Measurements from ENCODE around the gene SIL1. TPM values are rescaled to one million over a fixed set of nuclear protein-coding genes. Genes with fewer than 3 reads are reported as not detected.

The SIL1 gene
- polyA plus RNA-seq, 1 donor (not counting 4 experiments of a cell fraction or from before 2014, with no cell fraction given), result 45.4 TPM

DNA sequence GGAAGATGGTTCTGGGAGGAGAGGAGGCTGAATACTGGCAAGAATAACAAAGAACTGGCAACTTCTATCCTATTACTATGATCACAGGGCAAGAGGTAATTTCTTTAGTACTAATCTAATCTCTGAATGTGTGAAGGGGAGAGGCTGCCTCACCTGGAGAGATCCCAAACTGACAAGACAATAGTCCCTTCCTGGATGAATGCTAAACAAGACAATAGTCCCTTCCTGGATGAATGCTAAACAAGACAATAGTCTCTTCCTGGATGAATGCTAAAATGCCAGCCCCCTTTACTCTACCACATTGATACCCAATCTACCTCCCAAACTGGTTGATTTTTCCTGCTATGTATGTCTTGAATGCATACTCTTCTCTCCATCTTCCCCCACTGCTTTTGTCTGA, 145.2 kb downstream of the SIL1 start:
- TF ChIP-seq EZH2 (IDR thresholded peaks at IDR 0.05; ENCODE audit: low read length) (no peak), CTCF (optimal IDR thresholded peaks at IDR 0.05 in 1 of 3, IDR thresholded peaks at IDR 0.05 in 1 of 3, conservative IDR thresholded peaks at IDR 0.05 in 1 of 3; ENCODE audit: extremely low read depth in 1 of 3, insufficient read depth in 2 of 3, low read length in 3 of 3) (no peak)
- H3K4me3 ChIP-seq (ENCODE audit: control insufficient read depth in 2 of 3, extremely low read depth in 1 of 3, insufficient read depth in 2 of 3, low read depth in 1 of 3, low read length in 3 of 3), result no peak overlapping the region
- peaks cover 0 to 2% of the 10 kb centered on the region in 2 experiments for H3K36me3 ChIP-seq (ENCODE audit: control insufficient read depth in 2 of 2, extremely low read depth in 1 of 2, insufficient read depth in 2 of 2, low read length in 2 of 2)
- DNase-seq (ENCODE audit: low read depth, low spot score) (no peak), FAIRE-seq (no peak)
- no peaks in the 10 kb centered on the region for H3K79me2 ChIP-seq (ENCODE audit: control insufficient read depth, insufficient read depth, low read length)
- no peaks in the 10 kb centered on the region for H3K9me3 ChIP-seq (ENCODE audit: control insufficient read depth, low read depth, low read length)
- no peaks in the 10 kb centered on the region for H3K9me1 ChIP-seq (ENCODE audit: control insufficient read depth, extremely low read depth, insufficient read depth, low read length)
- H3K4me1 ChIP-seq (ENCODE audit: control insufficient read depth, extremely low read depth, insufficient read depth, low read length), result no peaks in the 10 kb centered on the region
- H3K9ac ChIP-seq (ENCODE audit: control insufficient read depth, extremely low read depth, insufficient read depth, low read length), result no peak overlapping the region
- H4K20me1 ChIP-seq (ENCODE audit: control insufficient read depth, extremely low read depth, insufficient read depth, low read length), result no peaks in the 10 kb centered on the region
- dilution Hi-C loops (cut with MboI; ENCODE audit: extremely low pct_ligation_motif_present, low sequenced_read_pairs), result no loop called here
- no peak overlapping the region for H3K4me2 ChIP-seq (ENCODE audit: control insufficient read depth, extremely low read depth, insufficient read depth, low read depth, low read length)
- no peak overlapping the region for H2AFZ ChIP-seq (ENCODE audit: control insufficient read depth, low read length)
- no peak overlapping the region for H3K27ac ChIP-seq (ENCODE audit: control insufficient read depth, insufficient read depth, low read length)
- H3K27me3 ChIP-seq (ENCODE audit: control insufficient read depth, extremely low read depth, insufficient read depth, low read length), result no peaks in the 10 kb centered on the region

GRCh38 chr5:139051392-139051791, 146.8 kb downstream of the SIL1 start:
- FAIRE-seq, result no peak
- H3K4me2 ChIP-seq (ENCODE audit: control insufficient read depth, extremely low read depth, insufficient read depth, low read depth, low read length), result no peak overlapping the region
- peaks cover 0 to 2% of the 10 kb centered on the region in 2 experiments for H3K36me3 ChIP-seq (ENCODE audit: control insufficient read depth in 2 of 2, extremely low read depth in 1 of 2, insufficient read depth in 2 of 2, low read length in 2 of 2)
- no peaks in the 10 kb centered on the region for H3K9me1 ChIP-seq (ENCODE audit: control insufficient read depth, extremely low read depth, insufficient read depth, low read length)
- H3K4me1 ChIP-seq (ENCODE audit: control insufficient read depth, extremely low read depth, insufficient read depth, low read length), result no peaks in the 10 kb centered on the region
- DNase-seq (ENCODE audit: low read depth, low spot score), result no peak
- no peaks in the 10 kb centered on the region for H3K9me3 ChIP-seq (ENCODE audit: control insufficient read depth, low read depth, low read length)
- no peaks in the 10 kb centered on the region for H4K20me1 ChIP-seq (ENCODE audit: control insufficient read depth, extremely low read depth, insufficient read depth, low read length)
- TF ChIP-seq EZH2 (IDR thresholded peaks at IDR 0.05; ENCODE audit: low read length), result no peak
- TF ChIP-seq CTCF (optimal IDR thresholded peaks at IDR 0.05 in 1 of 3, IDR thresholded peaks at IDR 0.05 in 1 of 3, conservative IDR thresholded peaks at IDR 0.05 in 1 of 3; ENCODE audit: extremely low read depth in 1 of 3, insufficient read depth in 2 of 3, low read length in 3 of 3), result no peak
- H3K4me3 ChIP-seq (ENCODE audit: control insufficient read depth in 2 of 3, extremely low read depth in 1 of 3, insufficient read depth in 2 of 3, low read depth in 1 of 3, low read length in 3 of 3), result no peak overlapping the region
- H3K79me2 ChIP-seq (ENCODE audit: control insufficient read depth, insufficient read depth, low read length), result no peaks in the 10 kb centered on the region
- H3K27me3 ChIP-seq (ENCODE audit: control insufficient read depth, extremely low read depth, insufficient read depth, low read length), result no peaks in the 10 kb centered on the region
- H3K9ac ChIP-seq (ENCODE audit: control insufficient read depth, extremely low read depth, insufficient read depth, low read length), result no peak overlapping the region
- dilution Hi-C loops (cut with MboI; ENCODE audit: extremely low pct_ligation_motif_present, low sequenced_read_pairs), result no loop called here
- H2AFZ ChIP-seq (ENCODE audit: control insufficient read depth, low read length), result no peak overlapping the region
- H3K27ac ChIP-seq (ENCODE audit: control insufficient read depth, insufficient read depth, low read length), result no peak overlapping the region
